ENCODE data around the gene GK.
"Not testable (repeated sequence)": the region's sequence is repeated elsewhere in the genome, so short reads cannot be mapped to it uniquely, and the experiment has no call there.

GK gene

DNA sequence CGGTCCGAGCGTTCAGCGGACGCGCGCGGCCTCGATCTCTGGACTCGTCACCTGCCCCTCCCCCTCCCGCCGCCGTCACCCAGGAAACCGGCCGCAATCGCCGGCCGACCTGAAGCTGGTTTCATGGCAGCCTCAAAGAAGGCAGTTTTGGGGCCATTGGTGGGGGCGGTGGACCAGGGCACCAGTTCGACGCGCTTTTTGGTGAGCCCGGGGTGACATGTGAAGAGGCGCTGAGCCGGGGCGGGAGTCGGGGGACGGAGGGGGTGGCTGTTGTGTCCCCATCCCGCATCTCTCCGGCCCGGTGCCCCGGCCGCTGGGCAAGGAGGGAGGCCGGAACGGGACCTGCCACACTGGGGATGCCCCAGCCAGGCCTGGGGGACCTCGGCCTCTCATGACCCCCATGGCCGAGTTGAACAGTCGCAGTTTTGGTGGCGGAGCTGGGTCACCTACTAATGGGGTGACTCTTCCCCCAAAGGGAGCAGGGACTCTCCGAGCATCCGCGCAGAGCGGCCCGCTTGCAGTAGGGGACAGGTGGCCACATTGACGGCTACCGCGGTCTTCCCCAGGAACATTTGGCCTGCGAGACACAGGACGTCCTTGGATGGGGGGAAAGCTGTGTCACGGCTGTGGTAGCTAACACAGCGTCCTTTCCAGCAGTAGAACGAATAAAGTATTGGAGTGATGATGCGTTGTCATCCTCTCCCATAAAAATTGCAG lies at the start of gene GK:
GK (plus strand) TSS at position 9 of the 717 bp plus-strand sequence; CDS start at position 124, 115 bp downstream.
- in situ Hi-C loops (cut with HindIII; ENCODE audit: low sequenced_read_pairs) = no loop called here

DNA sequence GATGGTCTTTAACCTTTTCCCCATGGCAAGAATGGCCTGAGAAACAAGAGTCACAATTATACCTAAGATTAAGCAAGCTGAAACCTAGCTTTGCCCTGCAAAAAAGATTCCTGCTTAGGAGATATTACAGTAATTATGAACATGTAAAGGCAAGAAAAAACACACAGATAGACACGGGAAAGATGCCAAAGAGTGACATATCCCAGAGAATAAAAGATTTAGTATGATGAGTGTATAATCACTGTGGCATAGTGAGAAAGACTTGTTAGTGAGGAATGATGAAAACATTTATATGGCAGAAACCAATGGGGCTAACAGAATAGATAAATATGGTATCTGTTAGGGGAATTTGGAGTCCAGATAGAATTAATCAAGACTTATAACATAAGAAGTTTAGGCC lies 46.1 kb upstream of the GK start:
- in situ Hi-C loops (cut with HindIII; ENCODE audit: low sequenced_read_pairs) = no loop called here

GRCh38 chrX:30610026-30610425 lies 43.2 kb upstream of the GK start:
- in situ Hi-C loops (cut with HindIII; ENCODE audit: low sequenced_read_pairs) = no loop called here

DNA sequence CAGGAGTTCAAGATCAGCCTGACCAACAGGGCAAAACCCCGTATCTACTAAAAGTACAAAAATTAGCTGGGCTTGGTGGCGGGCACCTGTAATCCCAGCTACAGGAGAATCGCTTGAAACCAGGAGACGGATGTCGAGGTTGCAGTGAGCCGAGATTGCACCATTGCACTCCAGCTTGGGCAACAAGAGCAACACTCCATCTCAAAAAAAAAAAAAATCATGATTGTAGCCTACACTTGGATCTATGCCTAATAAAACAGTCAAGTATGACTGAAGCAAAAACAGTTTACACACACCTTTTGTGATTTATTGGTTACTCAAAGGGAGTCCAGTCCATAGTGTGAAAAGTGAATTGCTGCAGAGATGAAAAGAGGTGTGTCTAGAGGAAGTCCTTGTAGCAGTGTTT lies 41.0 kb upstream of the GK start:
- in situ Hi-C loops (cut with HindIII; ENCODE audit: low sequenced_read_pairs) = no loop called here

DNA sequence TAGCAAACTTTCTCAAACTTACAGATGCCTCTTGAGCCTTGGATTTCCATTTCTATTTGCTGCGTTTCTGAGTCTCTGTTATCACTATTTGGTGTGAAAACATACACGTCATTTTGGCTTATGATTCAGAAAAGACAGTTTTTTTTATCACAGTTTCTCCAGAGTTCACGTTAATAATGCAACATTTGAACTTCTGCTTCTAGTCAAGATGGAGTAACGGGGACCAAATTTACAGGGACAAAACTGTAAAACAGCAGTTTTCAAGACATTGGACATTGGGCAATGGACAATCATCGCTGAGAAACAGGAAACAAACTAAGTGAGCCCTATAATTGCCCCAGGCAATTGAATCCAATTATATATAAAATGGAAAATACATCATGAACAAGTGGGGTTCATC lies 39.5 kb upstream of the GK start:
- in situ Hi-C loops (cut with HindIII; ENCODE audit: low sequenced_read_pairs) = no loop called here

DNA sequence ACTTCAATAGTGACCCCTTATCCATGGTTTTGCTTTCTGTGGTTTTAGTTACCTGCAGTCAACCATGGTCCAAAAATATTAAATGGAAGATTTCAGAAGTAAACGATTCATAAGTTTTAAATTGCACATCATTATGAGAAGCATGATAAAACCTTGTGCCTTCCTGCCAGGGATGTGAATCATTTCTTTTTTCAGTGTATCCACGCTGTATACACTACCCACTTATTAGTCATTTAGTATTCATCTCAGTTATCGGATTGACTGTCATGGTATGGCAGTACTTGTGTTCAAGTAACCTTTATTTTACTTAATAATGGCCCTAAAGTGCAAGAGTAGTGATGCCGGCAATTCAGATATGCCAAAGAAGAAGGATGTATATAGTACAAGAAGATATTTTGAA lies 38.0 kb upstream of the GK start:
- in situ Hi-C loops (cut with HindIII; ENCODE audit: low sequenced_read_pairs) = no loop called here

DNA sequence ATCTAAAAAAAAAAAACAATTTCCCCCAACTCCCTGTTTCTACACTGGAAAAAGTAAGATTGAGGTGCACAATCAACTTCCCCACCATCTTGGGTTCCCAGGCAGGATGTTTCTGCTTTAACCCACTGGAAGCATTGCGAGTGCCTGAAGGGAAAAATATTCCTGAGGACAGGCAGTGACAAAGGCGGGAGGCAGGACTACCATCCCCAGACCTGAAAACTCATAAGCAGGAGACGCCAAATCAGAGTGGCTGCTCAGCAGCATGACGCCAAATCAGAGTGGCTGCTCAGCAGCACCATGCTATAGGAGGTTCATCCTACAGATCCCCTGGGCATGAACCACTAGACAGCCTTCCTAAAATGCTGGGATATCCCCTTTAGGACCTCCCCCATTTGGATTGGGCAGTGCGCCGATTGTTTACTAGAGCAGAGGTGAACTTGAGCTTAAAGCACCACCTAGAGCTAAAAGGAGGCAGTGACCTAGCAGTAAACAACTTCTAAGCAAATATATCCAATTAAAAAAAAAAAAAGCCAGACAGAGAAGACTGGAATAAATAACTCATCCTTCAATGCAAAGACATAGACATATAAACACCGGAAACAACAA lies 35.0 kb upstream of the GK start:
- in situ Hi-C loops (cut with HindIII; ENCODE audit: low sequenced_read_pairs) = no loop called here

DNA sequence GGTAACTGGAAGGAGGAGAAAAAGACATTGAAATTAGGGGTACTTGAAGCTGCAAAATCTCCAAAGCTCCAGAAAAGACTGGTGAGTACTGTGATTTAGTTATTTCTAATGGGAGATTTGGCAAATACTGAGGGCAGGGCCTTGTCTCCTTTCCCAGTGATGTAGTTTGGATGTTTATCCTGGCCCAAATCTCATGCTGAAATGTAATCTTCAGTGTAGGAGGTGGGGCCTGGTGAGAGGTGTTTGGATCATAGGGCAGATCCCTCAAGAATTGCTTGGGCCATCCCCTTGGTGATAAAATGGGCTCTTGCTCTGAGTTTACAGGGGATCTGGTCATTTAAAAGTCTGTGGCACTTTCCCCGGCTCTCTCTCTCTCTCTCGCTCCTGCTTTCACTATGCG lies 33.1 kb upstream of the GK start:
- in situ Hi-C loops (cut with HindIII; ENCODE audit: low sequenced_read_pairs) = no loop called here

GRCh38 chrX:30620980-30621618 lies 32.1 kb upstream of the GK start:
- in situ Hi-C loops (cut with HindIII; ENCODE audit: low sequenced_read_pairs) = no loop called here

DNA sequence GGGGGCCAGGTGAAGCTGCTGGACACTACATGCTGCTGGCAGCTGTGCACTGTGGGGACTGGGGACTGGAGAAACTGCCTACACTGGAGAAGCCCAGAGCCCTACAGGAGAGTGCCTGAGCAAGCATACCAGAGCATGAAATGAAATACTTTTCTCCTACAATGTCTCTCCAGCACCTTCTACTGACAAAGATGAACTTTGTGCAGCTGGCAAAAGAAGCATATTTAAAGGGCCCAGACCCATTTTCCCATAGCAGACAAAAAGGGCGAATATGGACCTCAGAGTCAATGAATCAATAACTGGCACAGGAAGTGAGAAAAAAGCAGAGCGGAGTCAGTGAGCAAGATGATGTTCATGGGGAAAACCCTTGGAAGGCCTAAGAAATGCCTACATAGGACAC lies 30.9 kb upstream of the GK start:
- in situ Hi-C loops (cut with HindIII; ENCODE audit: low sequenced_read_pairs) = no loop called here

- in situ Hi-C loops (cut with HindIII; ENCODE audit: low sequenced_read_pairs) = no loop called here
Measured at GRCh38 chrX:30626402-30626801, 26.8 kb upstream of the GK start.

GRCh38 chrX:30627818-30628652 lies 25.2 kb upstream of the GK start:
- in situ Hi-C loops (cut with HindIII; ENCODE audit: low sequenced_read_pairs) = no loop called here

GRCh38 chrX:30634070-30634469 lies 19.2 kb upstream of the GK start:
- in situ Hi-C loops (cut with HindIII; ENCODE audit: low sequenced_read_pairs) = not testable (repeated sequence)

GRCh38 chrX:30635630-30636029 lies 17.6 kb upstream of the GK start:
- in situ Hi-C loops (cut with HindIII; ENCODE audit: low sequenced_read_pairs) = no loop called here

GRCh38 chrX:30637874-30638815 lies 15.1 kb upstream of the GK start:
- in situ Hi-C loops (cut with HindIII; ENCODE audit: low sequenced_read_pairs) = no loop called here

- in situ Hi-C loops (cut with HindIII; ENCODE audit: low sequenced_read_pairs) = not testable (repeated sequence)
Measured at GRCh38 chrX:30639702-30640101, 13.5 kb upstream of the GK start.

DNA sequence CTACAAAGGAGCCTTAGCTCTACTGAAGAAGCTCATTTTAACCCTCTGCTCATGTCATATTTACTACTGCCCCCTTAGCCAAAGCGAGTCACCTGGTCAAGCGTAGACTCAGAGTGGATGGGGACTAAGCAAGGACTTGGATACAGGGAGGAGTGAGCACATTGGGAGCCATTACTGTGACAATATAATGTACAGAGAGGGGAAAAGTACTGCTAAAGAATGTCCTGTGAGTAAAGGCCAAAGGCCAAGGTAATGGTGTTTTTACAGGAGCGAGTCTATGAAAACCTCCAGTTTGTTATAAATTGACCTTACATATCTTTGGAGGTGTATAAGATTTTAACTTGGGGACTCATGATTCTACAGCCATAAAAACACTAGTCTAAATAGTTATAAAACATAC lies 10.6 kb upstream of the GK start:
- in situ Hi-C loops (cut with HindIII; ENCODE audit: low sequenced_read_pairs) = no loop called here

- in situ Hi-C loops (cut with HindIII; ENCODE audit: low sequenced_read_pairs) = no loop called here
Measured at GRCh38 chrX:30643313-30643821, 9.9 kb upstream of the GK start.

DNA sequence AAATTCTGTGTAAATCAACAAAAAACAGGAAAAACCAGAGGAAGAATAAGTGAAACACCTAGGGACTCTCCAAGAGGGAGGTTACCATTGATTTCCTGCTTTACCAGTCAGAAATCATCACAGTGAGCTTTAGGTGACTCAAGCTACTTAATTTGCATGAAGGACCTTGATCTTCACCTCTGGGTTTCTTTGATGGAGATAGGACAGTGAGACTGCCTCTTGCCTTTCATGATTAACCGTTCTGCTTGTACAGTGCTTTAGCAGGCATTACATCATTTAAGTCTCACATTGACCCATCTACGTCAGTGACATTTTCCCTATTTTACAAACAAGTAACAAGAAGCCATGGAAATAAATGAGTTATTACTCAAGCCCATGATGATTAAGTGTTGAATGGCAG lies 3.4 kb upstream of the GK start:
- in situ Hi-C loops (cut with HindIII; ENCODE audit: low sequenced_read_pairs) = no loop called here

Measured in endothelial cell of hepatic sinusoid (primary cell).